OCI-LY3 (cell line): Measurements from ENCODE around the gene ZNF607.
A peak's percentile ranks its signal among the peaks of the same experiment; 100 is the strongest.

Source experiments
- H2AFZ ChIP-seq: fragments of 200-600, 300-600 bp; shearing (Covaris generic); 2 replicates; pipeline ENCODE4 v1.6.0; 2014; ENCODE audit warnings: antibody characterized with exemption, low read depth, low read length
- H3K27ac ChIP-seq: fragments of 200-600, 300-600 bp; sonication (generic); 2 replicates; pipeline ENCODE4 v1.5.1; 2014; ENCODE audit warnings: mild to moderate bottlenecking, low read length, moderate library complexity, mixed read lengths
- H3K27me3 ChIP-seq: fragments of 200-600, 300-600 bp; sonication (generic); 2 replicates; pipeline ENCODE4 v1.6.1; 2014; ENCODE audit warnings: low read depth, low read length, mixed read lengths
- H3K36me3 ChIP-seq: fragments of 200-600, 300-600 bp; sonication (generic); replicated peaks from 2 replicates; pipeline ENCODE3; 2014; ENCODE audit warnings: low read depth, low read length, mixed read lengths
- H3K4me1 ChIP-seq: fragments of 300-600, 200-600 bp; sonication (generic); 2 replicates; pipeline ENCODE4 v1.6.1; 2014; ENCODE audit warnings: low read length, mixed read lengths
- H3K4me2 ChIP-seq: fragments of 200-600, 300-600 bp; sonication (generic); 2 replicates; pipeline ENCODE4 v1.6.1; 2014; ENCODE audit warnings: low read length, mixed read lengths
- H3K4me3 ChIP-seq: fragments of 300-600, 200-600 bp; sonication (generic); 2 replicates; pipeline ENCODE4 v1.5.1; 2014; ENCODE audit warnings: antibody characterized with exemption, mild to moderate bottlenecking, low read length, moderate library complexity
- H3K79me2 ChIP-seq: fragments of 300-600, 200-600 bp; shearing (Covaris generic); 2 replicates; pipeline ENCODE4 v1.6.1; 2014; ENCODE audit warnings: mild to moderate bottlenecking, low read length, mixed read lengths
- H3K9ac ChIP-seq: fragments of 300-600, 200-600 bp; shearing (Covaris generic); 2 replicates; pipeline ENCODE4 v1.6.0; 2014; ENCODE audit warnings: mild to moderate bottlenecking, low read length, moderate library complexity
- H3K9me3 ChIP-seq: fragments of 200-600, 300-600 bp; shearing (Covaris generic); 2 replicates; pipeline ENCODE4 v1.6.1; 2014; ENCODE audit warnings: low read length, mixed read lengths; ENCODE audit not compliant: insufficient read depth
- H4K20me1 ChIP-seq: fragments of 200-600, 300-600 bp; sonication (generic); 2 replicates; pipeline ENCODE4 v1.6.1; 2016; ENCODE audit warnings: low read length, mixed read lengths; ENCODE audit not compliant: insufficient read depth
- EZH2phosphoT487 ChIP-seq: fragments of 200-600 bp; shearing (Covaris generic); IDR thresholded peaks from 2 replicates; pipeline ENCODE4 v1.6.1; 2018; ENCODE audit warnings: antibody characterized with exemption, mixed run types, low read depth
- TF ChIP-seq, protein P1 (sequence below): fragments of 200-600, 300-600 bp; sonication (generic); IDR thresholded peaks from 2 replicates; pipeline ENCODE4 v1.5.1; 2014; ENCODE audit warnings: antibody characterized with exemption, low read length, low read depth

The ZNF607 gene

DNA sequence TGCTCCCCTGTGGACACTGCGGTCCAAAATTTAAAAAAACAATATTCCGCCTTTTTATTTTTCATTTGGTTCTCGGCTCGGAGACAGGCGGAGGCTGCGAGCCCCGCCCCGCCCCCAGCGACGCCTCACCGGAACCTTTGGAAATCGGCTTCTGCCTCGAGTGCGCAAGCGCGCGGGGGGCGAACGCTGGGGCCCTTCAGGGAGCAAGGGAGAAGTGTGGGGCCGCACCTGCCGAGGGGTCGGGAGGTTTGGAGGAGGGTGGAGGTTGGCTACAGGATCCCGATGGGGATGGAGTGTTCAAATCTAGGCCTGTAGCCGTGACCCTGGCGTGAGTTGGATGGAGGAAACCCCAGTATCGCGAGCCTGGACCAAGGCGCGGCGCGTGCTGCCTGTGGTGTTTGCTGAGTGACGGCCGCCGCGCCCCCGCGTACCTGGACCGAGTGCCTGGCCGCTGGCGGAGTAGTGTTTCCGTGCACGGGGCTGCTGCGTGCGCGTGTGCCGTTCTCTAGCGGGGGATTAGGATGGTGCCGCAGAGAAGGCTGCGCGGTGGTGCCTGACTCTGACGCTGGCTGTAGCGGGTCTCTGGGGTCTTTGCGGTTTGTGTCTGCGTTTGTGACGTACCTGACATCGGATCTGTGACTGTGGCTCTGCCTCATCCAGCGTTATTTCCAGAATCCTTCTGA, 63.7 kb downstream of the ZNF607 start:
- Histone ChIP-seq H3K27ac (peak overlapping the region; percentile 69), H3K4me2 (peak overlapping the region; percentile 91), H3K4me3 (peak overlapping the region; percentile 85), H3K9ac (peak overlapping the region; percentile 90), H3K4me1 (peaks cover 11% of the 10 kb centered on the region; the same call in 1 of the 2 replicates), H3K36me3 (peaks cover 42% of the 10 kb centered on the region), H3K9me3 (peaks cover 13% of the 10 kb centered on the region), H2AFZ (peak overlapping the region; percentile 89), H4K20me1 (no peaks in the 10 kb centered on the region), H3K79me2 (peaks cover 50% of the 10 kb centered on the region), H3K27me3 (no peaks in the 10 kb centered on the region)
- TF ChIP-seq, protein P1, sequence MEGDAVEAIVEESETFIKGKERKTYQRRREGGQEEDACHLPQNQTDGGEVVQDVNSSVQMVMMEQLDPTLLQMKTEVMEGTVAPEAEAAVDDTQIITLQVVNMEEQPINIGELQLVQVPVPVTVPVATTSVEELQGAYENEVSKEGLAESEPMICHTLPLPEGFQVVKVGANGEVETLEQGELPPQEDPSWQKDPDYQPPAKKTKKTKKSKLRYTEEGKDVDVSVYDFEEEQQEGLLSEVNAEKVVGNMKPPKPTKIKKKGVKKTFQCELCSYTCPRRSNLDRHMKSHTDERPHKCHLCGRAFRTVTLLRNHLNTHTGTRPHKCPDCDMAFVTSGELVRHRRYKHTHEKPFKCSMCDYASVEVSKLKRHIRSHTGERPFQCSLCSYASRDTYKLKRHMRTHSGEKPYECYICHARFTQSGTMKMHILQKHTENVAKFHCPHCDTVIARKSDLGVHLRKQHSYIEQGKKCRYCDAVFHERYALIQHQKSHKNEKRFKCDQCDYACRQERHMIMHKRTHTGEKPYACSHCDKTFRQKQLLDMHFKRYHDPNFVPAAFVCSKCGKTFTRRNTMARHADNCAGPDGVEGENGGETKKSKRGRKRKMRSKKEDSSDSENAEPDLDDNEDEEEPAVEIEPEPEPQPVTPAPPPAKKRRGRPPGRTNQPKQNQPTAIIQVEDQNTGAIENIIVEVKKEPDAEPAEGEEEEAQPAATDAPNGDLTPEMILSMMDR = no peak
- TF ChIP-seq EZH2phosphoT487 = no peak

DNA sequence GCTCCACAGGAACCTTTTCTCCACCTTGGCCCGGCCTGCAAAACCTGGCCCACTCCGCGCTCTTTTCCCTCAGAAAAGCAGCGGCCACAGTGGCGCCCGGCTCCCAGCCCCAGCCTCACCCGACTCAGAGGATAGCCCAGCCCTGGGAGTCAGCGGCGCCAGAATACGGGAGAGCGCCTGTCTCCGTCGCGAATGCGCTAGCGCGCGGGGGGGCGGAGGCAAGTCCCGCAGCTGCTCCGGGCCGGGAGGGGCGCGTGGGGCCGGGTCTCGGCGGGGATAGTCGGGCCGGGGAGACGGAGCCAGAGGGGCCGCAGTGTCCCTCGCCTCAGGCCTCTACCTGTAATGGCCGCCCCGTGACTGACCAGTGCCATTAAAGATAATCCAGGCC, 64.3 kb downstream of the ZNF607 start, which contains the start of gene ZFP30:
TSS of gene ZFP30 (minus strand) at position 165 of the 388 bp plus-strand sequence. CDS start 7,643 bp downstream, outside the sequence.
- TF ChIP-seq EZH2phosphoT487 = no peak
- TF ChIP-seq, protein P1 = no peak
- Histone ChIP-seq H3K4me1 (peaks cover 11% of the 10 kb centered on the region; the same call in 1 of the 2 replicates), H3K4me2 (peak within 1 kb of the TSS; percentile 91), H3K4me3 (peak within 1 kb of the TSS; percentile 85), H4K20me1 (no peaks in the 10 kb centered on the region), H3K36me3 (peaks cover 42% of the 10 kb centered on the region), H3K9me3 (peaks cover 13% of the 10 kb centered on the region; the same call in 1 of the 2 replicates), H3K79me2 (peaks cover 55% of the 10 kb centered on the region), H3K9ac (peak within 1 kb of the TSS; percentile 90), H3K27ac (peak within 1 kb of the TSS; percentile 69), H3K27me3 (no peaks in the 10 kb centered on the region), H2AFZ (peak within 1 kb of the TSS; percentile 89)

DNA sequence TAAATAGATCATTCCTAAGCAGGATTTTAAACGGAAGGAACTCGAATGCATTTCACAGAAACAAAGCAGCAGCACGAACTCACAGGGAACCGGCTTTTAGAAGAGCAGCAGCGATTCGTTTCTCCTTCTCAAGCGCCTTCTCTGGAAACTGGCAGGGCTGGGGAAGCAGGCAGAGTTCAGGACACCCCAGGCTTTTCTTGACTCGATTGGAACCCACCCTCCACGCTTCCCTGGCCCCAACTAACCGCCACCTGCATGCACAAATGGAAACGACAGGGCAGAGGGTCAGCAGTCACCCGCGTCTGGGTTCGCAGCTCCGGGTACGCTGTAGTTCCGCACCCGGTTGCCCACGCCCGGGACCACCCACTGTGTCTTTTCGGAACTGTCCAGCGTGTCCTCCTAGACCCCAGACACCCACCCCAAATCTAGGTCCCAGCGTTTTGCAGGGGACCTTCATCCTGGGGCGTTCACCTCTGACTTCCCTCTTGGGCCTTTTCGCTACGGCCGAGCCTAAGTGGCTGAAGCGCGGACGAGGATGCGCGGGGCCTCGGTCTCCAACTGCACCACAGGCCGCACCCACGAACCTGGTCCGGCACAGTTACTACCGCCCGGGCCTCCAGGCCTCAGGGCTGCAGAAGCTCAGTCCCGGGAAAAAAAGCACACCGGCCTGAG, 64.8 kb downstream of the ZNF607 start:
- TF ChIP-seq, protein P1 = no peak
- no peak for TF ChIP-seq EZH2phosphoT487
- Histone ChIP-seq H3K9me3 (peaks cover 13% of the 10 kb centered on the region; the same call in 1 of the 2 replicates), H3K4me2 (peak overlapping the region; percentile 91), H3K27me3 (no peaks in the 10 kb centered on the region), H2AFZ (peak overlapping the region; percentile 89), H3K79me2 (peaks cover 60% of the 10 kb centered on the region), H3K36me3 (peaks cover 46% of the 10 kb centered on the region), H3K4me1 (peaks cover 11% of the 10 kb centered on the region; the same call in 1 of the 2 replicates), H3K9ac (peak overlapping the region; percentile 90), H3K4me3 (peak overlapping the region; percentile 85), H3K27ac (peak overlapping the region; percentile 69), H4K20me1 (no peaks in the 10 kb centered on the region)

DNA sequence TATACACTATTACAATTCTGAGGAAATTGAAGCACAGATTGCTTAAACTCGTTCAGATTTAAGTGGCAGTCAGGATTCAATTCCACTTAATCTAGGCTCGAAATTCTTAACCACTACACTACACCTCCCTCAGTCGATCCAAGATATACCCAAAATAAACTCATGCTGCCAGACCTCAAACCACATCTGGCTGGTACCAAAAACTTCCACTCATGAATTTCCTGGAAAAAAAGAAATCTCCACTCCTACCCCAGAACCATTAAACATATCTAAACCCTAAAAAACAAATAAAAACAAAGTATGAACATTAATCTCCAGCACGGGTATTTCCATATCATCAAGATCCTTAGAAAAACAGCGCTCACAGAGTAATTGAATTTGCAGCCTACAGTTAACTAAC, 65.4 kb downstream of the ZNF607 start:
- TF ChIP-seq, protein P1 = 0 out of 2 replicates have a peak, but pooled peaks have one; percentile 0
- no peak for TF ChIP-seq EZH2phosphoT487
- H3K79me2 ChIP-seq = peaks cover 67% of the 10 kb centered on the region
- H4K20me1 ChIP-seq = no peaks in the 10 kb centered on the region
- H3K4me2 ChIP-seq = peak overlapping the region; percentile 91
- H2AFZ ChIP-seq = no peak overlapping the region
- peaks cover 11% of the 10 kb centered on the region; the same call in 1 of the 2 replicates for H3K4me1 ChIP-seq
- peaks cover 47% of the 10 kb centered on the region for H3K36me3 ChIP-seq
- peak overlapping the region; percentile 69 for H3K27ac ChIP-seq
- peak overlapping the region; percentile 90 for H3K9ac ChIP-seq
- no peaks in the 10 kb centered on the region for H3K27me3 ChIP-seq
- H3K4me3 ChIP-seq = peak overlapping the region; percentile 85
- peaks cover 14% of the 10 kb centered on the region; the same call in 1 of the 2 replicates for H3K9me3 ChIP-seq
